Lung (tissue), 12 donors: Measurements from ENCODE around the gene BCAM. TPM values are rescaled to one million over a fixed set of nuclear protein-coding genes. Genes with fewer than 3 reads are reported as not detected.
"Not testable (repeated sequence)": the region's sequence is repeated elsewhere in the genome, so short reads cannot be mapped to it uniquely, and the experiment has no call there.

ENCODE experiments used
- ATAC-seq: fragments of 200-7000 bp; cut with Tn5 transposase; one replicate; pipeline ENCODE4 v1.9.1; 2020; ENCODE audit warnings: moderate number of reproducible peaks; ENCODE audit not compliant: insufficient read depth, low FRiP score
- DNase-seq, 3 donors: peaks; one replicate each; pipeline ENCODE4 v3.0.0-alpha.2; 2013 to 2017
- H3K27ac ChIP-seq, 2 donors: one replicate each; pipeline ENCODE4 v1.5.1; 2013; ENCODE audit warnings: mild to moderate bottlenecking in 2 of 2, moderate library complexity in 2 of 2, control low read depth in 1 of 2, inconsistent platforms in 1 of 2, low read depth in 1 of 2, low read length in 1 of 2
- H3K27me3 ChIP-seq, 3 donors: one replicate each; pipeline ENCODE4 v1.5.1; 2013; ENCODE audit warnings: low read length in 2 of 3; ENCODE audit not compliant: control insufficient read depth in 3 of 3, insufficient read depth in 3 of 3
- H3K36me3 ChIP-seq, 4 donors: one replicate each; pipeline ENCODE4 v1.5.1; 2013; ENCODE audit warnings: low read length in 4 of 4, mild to moderate bottlenecking in 1 of 4, moderate library complexity in 1 of 4; ENCODE audit not compliant: control insufficient read depth in 4 of 4, insufficient read depth in 4 of 4
- H3K4me1 ChIP-seq, 5 donors: one replicate each; pipeline ENCODE4 v1.5.1; 2013; ENCODE audit warnings: low read length in 5 of 5, mild to moderate bottlenecking in 2 of 5, moderate library complexity in 1 of 5; ENCODE audit not compliant: control insufficient read depth in 5 of 5, insufficient read depth in 5 of 5
- H3K4me3 ChIP-seq: one replicate; pipeline ENCODE4 v1.5.1; 2013; ENCODE audit warnings: mild to moderate bottlenecking, control low read depth, moderate library complexity
- H3K9ac ChIP-seq, 2 donors: one replicate each; pipeline ENCODE4 v1.5.1; 2013; ENCODE audit warnings: low read length in 2 of 2, control low read depth in 1 of 2; ENCODE audit not compliant: insufficient read depth in 1 of 2
- H3K9me3 ChIP-seq, 4 donors: one replicate each; pipeline ENCODE4 v1.5.1; 2013; ENCODE audit warnings: low read length in 3 of 4, mild to moderate bottlenecking in 1 of 4, moderate library complexity in 1 of 4; ENCODE audit not compliant: control insufficient read depth in 4 of 4, insufficient read depth in 3 of 4
- WGBS, 2 donors: extraction: QIAGEN DNeasy Blood & Tissue Kit; methylation state at CpG; one replicate each; pipeline ENCODE4 v1.1.7; 2013; 5-methylcytosine and 5-hydroxymethylcytosine counted together
- polyA plus RNA-seq, 2 donors: library from polyadenylated mRNA; stranded (reverse); fragments of 200-250 nt; gene quantifications; one replicate each; pipeline ENCODE4 v1.2.1, GENCODE V29; 2013
- total RNA-seq, 2 donors: library from RNA; depleted of rRNA in 1 of 2; stranded (reverse); fragments of >200 nt in 1 of 2; gene quantifications; one replicate each; pipeline ENCODE4 v1.2.1, GENCODE V29; 2014 to 2021
- TF ChIP-seq, protein P1 (sequence below): IDR thresholded peaks from 2 replicates; pipeline ENCODE4 v1.5.1; 2012; ENCODE audit warnings: mild to moderate bottlenecking; ENCODE audit errors: control extremely low read depth, extremely low read depth
- donor health status: control.
- donor health status: control.
- donor health status: Bipolar disorder and iron deficiency.
- donor health status: healthy.
- donor health status: DM: yes; HTN: yes; CAD: no.

The BCAM gene
- total and polyA plus RNA-seq, 4 donors: 59.2 to 225 (median 185) TPM

DNA sequence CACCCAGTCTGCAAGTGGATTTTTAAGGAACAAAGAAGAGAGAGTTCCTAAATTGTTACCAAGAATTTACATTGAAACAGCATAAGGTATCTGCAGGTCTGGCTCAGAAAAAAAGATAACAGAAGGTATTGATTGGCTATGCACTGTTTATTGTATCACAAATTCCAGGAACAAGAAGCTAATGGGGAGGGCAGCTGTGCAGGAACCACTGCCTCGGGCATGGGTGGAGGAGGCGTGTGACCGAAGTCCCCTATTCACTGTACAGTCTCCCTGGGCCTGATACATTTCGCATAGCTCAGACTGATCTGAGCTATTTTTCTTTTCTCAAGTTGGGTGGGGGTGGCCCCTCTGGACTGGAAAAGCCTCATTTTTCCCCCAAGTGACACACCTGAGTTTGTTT lies 48.9 kb downstream of the BCAM start:
- H3K27ac ChIP-seq: no peak overlapping the region
- no peak overlapping the region for H3K9ac ChIP-seq
- 52 to 73% methylated on average over 4 of the region's 4 CpGs for WGBS, 2 donors
- TF ChIP-seq, protein P1, sequence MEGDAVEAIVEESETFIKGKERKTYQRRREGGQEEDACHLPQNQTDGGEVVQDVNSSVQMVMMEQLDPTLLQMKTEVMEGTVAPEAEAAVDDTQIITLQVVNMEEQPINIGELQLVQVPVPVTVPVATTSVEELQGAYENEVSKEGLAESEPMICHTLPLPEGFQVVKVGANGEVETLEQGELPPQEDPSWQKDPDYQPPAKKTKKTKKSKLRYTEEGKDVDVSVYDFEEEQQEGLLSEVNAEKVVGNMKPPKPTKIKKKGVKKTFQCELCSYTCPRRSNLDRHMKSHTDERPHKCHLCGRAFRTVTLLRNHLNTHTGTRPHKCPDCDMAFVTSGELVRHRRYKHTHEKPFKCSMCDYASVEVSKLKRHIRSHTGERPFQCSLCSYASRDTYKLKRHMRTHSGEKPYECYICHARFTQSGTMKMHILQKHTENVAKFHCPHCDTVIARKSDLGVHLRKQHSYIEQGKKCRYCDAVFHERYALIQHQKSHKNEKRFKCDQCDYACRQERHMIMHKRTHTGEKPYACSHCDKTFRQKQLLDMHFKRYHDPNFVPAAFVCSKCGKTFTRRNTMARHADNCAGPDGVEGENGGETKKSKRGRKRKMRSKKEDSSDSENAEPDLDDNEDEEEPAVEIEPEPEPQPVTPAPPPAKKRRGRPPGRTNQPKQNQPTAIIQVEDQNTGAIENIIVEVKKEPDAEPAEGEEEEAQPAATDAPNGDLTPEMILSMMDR: no peak
- no peak overlapping the region for H3K4me3 ChIP-seq
- no peak for ATAC-seq
- peaks cover 0 to 11% (median 0%) of the 10 kb centered on the region in 5 donors for H3K4me1 ChIP-seq
- H3K27me3 ChIP-seq: no peaks in the 10 kb centered on the region
- H3K9me3 ChIP-seq: no peaks in the 10 kb centered on the region
- H3K36me3 ChIP-seq: peaks cover 0 to 8% (median 5%) of the 10 kb centered on the region in 4 donors
- no peak for DNase-seq

DNA sequence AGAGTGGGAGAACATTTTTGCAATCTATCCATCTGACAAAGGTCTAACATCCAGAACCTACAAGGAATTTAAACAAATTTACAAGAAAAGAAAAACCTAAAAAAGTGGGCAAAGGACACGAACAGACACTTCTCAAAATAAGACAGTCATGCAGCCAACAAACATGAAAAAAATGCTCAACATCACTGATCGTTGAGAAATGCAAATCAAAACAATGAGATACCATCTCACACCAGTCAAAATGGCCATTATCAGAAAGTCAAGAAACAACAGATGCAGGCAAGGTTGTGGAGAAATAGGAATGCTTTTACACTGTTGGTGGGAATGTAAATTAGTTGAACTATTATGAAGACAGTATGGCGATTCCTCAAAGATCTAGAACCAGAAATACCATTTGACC lies 52.7 kb downstream of the BCAM start:
- ATAC-seq, H3K27ac ChIP-seq, H3K9me3 ChIP-seq, H3K4me1 ChIP-seq, H3K27me3 ChIP-seq, DNase-seq, H3K9ac ChIP-seq, H3K4me3 ChIP-seq: not testable (repeated sequence)
- H3K36me3 ChIP-seq: peaks cover 0 to 15% (median 11%) of the 10 kb centered on the region in 4 donors
- 84 to 93% methylated on average over 3 of the region's 3 CpGs for WGBS, 2 donors

DNA sequence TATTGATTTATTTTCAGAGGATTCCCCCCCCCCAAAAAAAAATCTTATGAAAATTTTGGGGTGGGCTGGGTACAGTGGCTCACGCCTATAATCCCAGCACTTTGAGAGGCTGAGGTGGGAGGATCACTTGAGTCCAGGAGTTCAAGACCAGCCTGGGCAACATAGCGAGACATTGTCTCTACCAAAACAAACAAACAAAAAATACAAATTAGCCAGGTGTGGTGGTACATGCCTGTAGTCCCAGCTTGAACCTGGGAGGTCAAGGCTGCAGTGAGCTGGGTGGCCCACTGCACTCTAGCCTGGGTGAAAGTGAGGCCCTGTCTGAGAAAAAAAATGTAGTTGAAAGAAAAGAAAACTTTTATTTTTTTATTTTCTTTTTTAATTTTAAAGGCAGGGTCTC lies 55.1 kb downstream of the BCAM start:
- WGBS, 2 donors: 89 to 92% methylated on average over 2 of the region's 2 CpGs
- no peaks in the 10 kb centered on the region for H3K9me3 ChIP-seq
- H3K4me3 ChIP-seq: no peak overlapping the region
- no peaks in the 10 kb centered on the region for H3K27me3 ChIP-seq
- no peak overlapping the region for H3K9ac ChIP-seq
- H3K4me1 ChIP-seq: peaks cover 0 to under 1% (median 0%) of the 10 kb centered on the region in 5 donors
- peaks cover 0 to 18% (median 14%) of the 10 kb centered on the region in 4 donors for H3K36me3 ChIP-seq
- DNase-seq (no peak), ATAC-seq (no peak)
- TF ChIP-seq, protein P1: no peak
- no peak overlapping the region for H3K27ac ChIP-seq

DNA sequence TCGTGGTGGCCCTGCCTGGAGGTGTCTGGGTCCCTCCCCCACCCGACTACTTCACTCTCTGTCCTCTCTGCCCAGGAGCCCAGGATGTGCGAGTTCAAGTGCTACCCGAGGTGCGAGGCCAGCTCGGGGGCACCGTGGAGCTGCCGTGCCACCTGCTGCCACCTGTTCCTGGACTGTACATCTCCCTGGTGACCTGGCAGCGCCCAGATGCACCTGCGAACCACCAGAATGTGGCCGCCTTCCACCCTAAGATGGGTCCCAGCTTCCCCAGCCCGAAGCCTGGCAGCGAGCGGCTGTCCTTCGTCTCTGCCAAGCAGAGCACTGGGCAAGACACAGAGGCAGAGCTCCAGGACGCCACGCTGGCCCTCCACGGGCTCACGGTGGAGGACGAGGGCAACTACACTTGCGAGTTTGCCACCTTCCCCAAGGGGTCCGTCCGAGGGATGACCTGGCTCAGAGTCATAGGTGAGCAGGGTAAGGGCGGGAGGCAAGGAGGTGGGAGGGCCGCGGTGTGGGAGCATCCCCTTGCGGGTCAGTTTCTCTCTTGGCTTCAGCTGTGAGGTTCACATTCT lies 56.4 kb downstream of the BCAM start:
- Histone ChIP-seq H3K27ac (no peak overlapping the region), H3K9me3 (no peaks in the 10 kb centered on the region), H3K36me3 (peaks cover 0 to 15% (median 11%) of the 10 kb centered on the region in 4 donors), H3K4me3 (no peak overlapping the region), H3K4me1 (peaks cover 0 to 4% (median 0%) of the 10 kb centered on the region in 5 donors), H3K9ac (no peak overlapping the region), H3K27me3 (no peaks in the 10 kb centered on the region)
- 94 to 95% methylated on average over 27 of the region's 27 CpGs for WGBS, 2 donors
- no peak for ATAC-seq
- no peak for DNase-seq
- TF ChIP-seq, protein P1: no peak
